HG03439 (cell line): ENCODE data around the gene UBL4A.
A peak's percentile ranks its signal among the peaks of the same experiment; 100 is the strongest.

Experiments
- ATAC-seq: cut with Tn5 transposase; IDR thresholded peaks from one replicate; pipeline ENCODE4 v1.9.1; 2021; ENCODE audit warnings: mild to moderate bottlenecking, moderate library complexity; ENCODE audit not compliant: unreplicated experiment

Gene UBL4A

DNA sequence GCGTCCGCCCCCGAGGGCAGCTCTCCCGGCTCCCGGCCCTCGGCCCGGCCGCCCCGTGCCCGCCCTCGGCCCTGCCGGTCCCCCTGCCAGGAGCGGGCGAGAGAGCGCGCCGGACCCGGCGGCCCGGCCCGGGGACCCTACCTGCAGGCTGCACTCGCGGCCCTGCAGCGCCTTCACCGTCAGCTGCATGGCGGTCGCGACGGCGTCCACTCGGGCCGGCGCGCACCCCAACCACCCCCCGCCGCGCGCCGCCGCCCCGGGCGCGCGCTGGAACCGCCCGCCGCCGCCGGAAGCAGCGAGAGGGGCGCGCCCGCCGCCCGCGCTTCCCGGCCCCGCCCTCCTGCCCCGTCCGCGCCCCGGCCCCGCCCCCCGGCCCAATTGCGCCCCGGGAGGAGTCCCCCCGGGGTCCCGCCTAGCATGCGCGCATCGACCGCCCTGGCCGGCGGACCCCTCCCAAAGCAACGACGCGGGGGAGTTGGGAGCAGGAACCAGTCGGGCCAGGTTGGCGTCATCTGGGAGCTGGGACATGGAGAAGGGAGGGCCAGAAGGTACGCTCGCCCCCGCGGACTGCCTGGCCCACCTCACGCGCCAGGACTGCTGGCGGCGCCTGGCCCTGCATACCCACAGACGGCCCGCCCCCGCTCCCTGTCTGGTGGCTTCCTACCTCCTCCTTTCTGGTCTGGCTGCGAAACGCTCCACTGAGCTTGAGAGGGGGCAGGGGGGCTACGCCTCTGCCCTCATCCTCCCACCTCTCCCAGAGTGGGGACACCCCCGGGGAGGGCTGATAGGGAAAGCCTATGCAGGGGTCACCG, at the start of gene UBL4A:
TSS of gene UBL4A (minus strand) at position 220 of the 812 bp plus-strand sequence. CDS start at position 189, 31 bp downstream.
- no peak for ATAC-seq

DNA sequence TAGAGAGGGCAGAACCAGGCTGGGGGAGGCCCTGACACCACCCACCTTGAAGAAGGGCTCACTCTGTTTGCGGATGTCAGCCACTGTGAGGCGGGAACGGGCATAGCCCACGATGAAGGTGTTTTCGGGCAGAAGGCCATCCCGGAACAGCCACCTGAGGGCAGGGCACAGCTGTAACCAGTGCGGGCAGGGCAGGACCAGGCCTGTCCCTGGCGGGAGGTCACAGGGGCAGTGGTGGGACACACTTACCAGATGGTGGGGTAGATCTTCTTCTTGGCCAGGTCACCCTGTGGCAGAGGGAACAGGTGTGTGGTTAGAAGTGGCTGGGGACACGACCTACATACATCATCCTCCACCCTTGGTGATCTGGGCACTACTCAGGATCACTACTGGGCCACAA, 49.5 kb upstream of the UBL4A start:
- no peak for ATAC-seq

DNA sequence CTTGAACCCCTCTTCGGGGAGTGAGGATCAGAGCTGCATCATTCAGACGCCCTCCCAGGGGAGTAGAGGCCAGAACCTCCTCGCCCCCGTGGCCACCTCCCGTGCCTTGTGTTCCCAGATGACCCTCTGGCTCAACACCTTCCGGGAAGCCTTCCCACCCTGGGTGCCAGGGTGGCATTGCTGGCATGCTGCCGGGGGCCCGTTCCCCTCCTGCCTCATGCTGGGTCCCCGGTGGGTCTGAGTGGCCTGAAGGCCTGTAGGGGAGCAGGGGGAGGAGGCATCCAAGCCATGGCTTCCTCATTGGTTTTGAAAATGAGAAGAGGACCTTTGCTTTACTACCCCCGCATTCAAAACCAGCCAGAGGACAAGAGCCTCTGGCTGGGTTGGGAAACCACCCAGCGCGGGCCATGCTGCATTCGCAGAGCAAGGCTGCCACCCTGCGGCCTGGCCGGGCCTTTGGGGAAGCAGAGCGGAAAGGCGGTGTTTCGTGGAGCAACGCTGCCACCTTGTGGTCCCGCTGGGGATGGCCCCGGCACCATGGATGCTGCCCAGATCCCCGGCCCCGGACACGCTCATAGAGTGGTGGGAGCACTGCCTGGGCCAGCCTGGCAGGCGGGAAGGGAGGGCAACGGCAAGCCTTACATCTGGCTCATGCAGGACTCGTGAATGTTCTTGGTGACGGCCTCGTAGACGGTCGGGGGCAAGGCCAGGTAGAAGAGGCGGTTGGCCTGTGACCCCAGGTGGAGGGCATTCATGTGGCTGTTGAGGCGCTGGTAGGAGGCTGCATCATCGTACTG, 48.3 kb upstream of the UBL4A start:
- no peak for ATAC-seq

DNA sequence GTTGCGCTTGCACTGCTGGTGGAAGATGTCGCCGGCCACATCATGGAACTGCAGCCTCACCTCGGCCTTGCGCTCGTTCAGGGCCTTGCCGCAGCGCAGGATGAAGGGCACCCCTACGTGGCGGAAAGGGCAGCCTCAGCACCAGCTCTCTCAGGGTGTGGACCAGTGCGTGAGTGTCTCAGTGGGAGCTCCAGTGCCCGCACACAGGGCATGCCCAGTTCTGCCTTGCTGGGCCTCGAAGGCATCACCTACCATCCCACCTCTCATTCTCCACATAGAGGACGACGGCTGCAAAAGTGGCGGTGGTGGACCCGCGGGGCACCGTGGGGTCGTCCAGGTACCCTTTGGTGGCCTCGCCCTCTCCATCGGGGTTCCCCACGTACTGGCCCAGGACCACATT, 46.3 kb upstream of the UBL4A start:
- no peak for ATAC-seq

DNA sequence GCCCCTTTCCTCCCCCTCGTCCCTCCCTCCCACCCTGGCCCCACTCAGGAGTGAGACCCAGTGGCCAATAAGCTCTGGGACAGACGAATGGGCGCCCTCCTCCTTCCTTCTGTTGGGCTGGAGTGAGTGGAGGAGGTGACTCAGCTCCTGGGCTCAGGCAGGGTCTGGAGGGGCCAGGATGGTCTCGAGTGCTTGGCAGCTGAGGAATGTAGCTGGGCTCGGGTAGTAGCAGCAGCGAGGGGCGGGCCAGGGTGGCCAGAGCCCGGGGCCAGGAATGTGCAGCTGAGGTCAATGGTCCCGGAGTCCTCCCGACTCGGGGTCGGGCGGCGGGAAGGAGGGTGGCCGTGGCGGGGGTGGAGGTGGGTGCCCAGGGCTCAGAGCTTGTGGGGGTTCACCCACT, 45.2 kb upstream of the UBL4A start:
- ATAC-seq = no peak

DNA sequence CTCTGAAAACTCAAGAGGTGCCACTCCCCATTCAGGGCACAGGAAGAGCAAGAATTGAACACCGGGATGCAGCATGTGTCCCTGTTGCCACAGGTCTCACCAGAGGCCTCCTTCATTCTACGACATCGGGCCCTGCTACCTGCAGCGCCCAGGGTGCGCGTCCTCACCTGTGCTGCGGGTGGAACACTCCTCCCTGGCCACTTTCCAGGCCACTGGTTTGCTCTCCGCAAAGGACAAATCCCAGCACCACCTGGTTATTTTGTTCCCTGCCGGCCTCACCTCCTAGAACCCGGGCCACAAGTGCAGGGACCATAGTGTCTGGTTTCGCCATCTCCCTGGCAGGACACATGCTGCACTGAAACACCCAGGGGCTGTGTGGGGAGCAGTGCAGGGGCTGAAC, 43.9 kb upstream of the UBL4A start:
- no peak for ATAC-seq

DNA sequence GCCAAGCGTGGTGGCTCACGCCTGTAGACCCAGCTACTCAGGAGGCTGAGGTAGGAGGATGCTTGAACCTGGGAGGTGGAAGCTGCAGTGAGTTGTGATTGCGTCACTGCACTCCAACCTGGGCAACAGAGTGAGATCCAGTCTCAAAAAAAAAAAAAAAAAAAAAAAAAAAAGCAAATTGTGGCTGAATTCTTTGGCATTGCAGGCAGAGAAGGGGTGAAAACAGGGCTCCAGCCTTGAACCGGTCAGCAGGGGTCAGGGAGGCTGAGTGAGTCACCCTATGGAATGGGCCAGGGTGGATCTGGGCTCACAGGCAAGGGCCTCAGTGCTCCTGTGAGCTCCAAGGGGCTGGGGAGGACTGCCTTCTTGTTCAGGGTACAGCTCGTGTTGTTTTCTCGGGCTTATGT, 42.8 kb upstream of the UBL4A start:
- ATAC-seq = no peak

DNA sequence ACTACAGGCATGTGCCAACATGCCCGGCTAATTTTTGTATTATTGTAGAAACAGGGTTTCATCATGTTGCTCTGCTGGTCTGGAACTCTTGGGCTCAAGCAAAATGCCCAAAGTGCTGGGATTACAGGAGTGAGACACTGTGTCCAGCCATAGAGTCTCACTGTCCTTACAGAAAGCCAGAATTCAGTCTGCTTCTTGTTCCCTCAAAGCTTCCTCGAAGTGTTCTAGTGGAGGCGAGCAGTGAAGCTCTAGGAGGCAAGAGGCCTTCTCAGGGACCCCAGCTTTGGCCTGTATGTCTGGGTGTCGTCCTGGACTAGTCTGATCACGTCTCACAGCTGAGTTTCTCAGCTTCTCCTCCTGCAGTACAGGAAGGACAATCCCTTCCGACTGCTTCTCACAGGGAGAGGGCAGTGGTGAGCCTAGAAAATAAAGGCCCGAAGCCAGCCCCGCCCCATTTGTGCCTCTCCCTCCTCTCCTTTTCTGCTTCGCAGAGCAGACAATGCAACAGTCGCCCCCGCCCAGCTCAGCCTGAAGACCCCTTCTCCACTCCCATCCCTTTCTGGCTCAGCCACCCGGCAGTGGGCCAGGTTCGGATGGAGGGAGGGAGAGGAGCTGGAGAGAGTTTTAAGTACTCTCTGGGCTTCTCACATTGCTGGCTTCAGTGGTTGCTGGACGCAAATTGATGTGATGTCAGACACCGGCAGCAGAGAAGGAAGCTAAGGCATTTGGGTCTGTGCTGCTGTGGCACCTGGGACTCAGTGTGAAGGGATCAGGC, 40.7 kb upstream of the UBL4A start:
- ATAC-seq = peak; percentile 89

DNA sequence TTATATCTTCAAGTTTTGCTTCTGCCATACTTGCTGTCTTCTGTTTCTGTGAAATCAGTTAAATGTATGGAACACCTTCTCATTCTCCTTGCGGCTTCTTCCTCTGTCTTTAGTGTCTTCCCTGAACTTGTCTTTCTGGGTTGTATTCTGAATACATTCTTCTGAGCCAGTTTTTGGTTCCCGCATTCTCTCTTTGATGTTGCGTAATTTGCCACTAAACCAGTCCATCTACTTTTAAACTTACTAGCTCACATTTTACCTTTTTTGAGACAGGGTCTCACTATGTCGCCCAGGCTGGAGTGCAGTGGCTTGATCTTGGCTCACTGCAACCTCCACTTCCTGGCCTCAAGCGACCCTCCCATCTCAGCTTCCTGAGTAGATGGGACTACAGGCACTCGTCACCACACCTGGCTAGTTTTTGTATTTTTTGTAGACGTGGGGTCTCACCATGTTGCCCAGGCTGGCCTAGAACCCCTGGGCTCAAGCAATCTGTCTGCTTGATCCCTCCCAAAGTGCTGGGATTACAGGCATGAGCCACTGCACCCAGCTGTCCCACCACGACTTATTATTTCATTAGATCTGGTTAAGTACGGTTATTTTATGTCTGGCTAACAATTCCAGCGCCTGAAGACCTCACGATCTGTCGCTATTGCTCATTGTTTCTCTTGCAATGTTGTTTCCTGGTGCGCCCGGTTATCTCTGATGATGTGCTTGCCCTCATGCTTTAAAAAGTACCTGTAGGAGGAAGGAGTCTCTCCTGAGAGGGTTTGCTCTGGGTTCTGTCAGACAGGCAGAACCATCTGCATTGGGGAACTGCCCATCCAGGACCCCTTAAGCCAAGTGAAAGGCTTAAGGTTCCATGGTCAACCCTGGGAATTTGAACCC, 39.4 kb upstream of the UBL4A start:
- no peak for ATAC-seq

DNA sequence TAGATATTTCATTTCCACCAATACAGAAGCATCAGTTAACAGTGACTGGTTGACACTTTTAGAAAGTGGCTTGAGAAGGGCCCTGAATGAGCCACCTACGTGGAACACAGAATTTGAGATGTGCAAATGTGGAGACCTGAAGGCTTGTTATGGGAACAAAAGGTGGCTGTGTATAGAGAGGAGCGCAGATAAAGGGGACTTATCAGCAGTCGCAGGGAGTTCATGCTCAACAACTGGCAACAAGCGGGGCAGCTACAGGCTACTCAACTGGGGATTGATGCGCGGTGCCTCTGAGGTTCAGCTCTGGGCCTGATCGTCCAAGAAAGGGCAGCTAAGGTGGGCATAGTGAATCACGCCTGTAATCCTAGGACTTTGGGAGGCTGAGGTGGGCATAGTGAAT, 33.0 kb upstream of the UBL4A start:
- no peak for ATAC-seq

DNA sequence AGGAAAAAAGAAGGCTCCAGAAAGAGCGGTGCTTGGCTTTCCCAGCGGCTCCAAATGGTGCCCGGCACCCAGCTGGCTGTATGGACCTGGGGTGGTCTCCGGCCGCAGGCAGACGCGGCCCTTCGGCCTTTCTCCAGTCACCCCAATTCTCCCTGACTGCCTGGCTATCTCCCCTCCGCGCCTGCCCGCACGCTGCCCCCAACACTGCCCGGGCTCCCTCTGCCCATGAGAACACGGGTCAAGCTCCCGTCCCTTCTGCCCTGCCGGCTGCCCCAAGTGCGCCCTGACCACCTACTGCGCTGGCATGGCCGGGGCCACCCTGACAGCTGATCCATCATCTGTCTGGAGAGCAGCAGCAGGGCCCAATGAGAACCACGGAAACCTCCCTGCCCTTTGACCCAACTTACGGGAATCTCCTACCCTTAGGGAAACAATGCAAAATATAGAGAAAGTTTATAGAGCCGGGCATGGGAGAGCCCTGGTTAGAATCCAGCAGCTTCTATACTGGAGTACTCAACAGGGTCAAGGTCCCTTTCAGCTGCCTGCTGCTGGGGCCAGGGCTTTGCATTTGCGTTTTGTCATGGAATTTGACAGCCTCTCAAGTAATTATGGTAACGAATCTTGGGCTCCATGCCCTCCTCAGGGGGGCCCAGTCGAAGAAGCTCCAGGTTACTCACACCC, 30.8 kb upstream of the UBL4A start:
- ATAC-seq = no peak

DNA sequence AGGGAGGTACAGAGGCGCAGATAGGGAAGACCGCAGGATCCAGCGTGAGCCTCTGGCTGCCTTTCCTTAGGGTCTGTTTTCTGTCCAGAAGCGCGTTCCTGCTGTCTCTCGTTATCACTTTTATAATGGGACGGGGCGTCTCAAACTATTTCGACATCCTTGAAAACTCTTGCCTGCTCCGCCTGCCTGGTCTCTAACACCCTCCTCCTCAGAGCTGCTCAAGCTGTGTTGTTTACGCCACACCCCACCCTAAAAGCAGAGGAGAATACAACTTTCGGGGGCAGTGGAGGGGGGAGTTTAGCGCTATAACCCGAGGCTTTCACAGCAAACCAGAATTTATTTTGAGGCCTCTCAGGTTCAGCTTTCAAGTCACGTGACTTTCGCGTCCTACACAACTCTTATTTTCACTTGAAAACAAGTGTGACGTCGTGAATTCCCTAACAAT, 30.3 kb upstream of the UBL4A start:
- ATAC-seq = no peak

DNA sequence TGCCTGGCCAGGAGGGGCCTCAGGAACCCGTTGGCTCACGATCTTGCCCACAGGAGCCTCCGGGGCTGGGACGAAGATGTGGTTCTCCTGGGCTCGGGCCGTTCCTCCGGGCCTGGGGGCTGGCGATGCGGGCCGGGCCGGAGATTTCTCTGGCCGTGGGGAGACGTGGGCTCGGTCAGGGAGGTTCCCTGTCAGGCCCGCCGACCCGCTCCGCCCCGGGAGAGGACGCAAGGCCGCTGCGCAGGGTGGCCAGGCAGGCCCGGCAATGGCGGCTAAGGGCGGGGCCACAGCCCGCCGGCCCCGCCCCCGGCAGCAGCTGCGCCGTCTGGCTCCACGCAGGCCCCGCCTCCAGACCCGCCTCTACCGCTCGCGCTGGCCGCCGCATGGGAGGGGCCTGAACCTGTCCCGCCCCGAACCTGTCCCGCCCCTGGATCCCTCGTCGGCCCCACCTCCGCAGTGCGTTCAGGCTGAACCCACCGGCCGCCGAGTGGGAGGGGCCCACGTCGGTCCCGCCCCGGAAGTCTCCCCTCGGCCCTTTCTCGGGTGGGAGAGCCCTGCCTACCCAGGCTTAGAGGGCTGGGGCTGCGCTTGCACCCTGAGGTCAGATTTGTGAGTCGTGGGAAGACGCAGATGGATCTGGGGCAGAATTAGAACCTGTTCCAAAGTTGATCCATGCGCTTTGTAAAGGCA, 29.7 kb upstream of the UBL4A start, which contains the start of gene FAM3A:
TSS of gene FAM3A (minus strand) at position 267 of the 690 bp plus-strand sequence. CDS start 460 bp downstream, outside the sequence.
- ATAC-seq = peak; percentile 86

DNA sequence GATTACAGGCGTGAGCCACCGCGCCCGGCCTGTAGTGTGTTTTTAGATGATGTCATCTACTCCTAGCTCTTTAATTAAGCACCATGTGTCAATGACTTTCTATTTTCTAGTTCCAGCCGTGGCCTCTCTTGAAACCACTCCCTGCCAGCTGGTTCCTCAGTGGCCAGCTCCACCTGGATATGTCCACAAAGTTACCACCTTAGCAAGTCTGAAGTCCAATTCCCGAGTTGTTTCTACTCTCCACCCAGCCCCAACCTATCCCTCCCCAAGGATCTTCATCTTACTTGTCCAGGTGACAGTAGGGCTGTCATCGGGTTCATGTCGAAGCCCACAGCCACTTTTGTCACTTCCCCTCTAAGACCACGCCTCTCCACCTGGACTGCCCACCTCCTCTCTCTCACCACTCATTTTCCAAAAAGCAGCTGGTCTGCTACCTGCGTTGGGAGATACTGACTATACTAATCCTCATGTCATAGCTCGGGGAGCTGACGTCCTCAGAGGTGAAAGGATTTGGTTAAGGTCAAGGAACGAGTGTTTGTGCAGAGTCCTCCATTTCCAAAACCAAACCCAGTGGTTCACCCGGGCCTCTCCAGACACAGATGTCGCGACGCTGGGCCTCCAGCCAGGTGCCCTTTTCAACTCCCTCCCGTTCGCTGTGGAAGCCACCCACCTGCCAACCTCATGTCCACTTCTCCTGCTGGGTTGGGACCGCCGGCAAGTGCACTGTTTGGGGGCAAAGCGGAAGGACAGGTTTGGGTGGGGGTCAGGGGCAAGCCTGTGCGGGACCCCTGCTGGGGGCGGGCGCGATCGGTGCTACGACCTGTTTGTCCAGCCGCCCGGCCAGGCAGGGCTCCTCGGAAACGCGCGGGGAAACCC, 28.9 kb upstream of the UBL4A start:
- ATAC-seq = no peak

DNA sequence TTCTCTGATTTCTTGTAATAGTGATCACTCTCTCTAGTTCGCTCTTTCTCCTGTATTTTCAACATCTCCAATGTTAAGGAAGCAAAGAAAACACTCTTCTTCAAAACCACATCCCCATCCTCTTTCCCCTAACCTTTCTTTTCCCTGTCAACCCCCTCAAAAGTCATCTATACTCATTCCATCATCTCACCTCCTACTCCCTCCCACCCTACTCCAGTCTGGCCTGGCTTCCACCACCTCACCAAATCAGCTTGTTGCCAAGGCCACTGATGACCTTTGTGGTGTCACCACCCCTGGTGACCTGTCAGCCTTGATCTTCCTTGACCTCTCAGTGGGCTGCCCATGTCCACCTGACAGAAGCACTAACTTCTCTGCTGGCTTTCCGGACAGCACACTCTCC, 27.3 kb upstream of the UBL4A start:
- no peak for ATAC-seq

DNA sequence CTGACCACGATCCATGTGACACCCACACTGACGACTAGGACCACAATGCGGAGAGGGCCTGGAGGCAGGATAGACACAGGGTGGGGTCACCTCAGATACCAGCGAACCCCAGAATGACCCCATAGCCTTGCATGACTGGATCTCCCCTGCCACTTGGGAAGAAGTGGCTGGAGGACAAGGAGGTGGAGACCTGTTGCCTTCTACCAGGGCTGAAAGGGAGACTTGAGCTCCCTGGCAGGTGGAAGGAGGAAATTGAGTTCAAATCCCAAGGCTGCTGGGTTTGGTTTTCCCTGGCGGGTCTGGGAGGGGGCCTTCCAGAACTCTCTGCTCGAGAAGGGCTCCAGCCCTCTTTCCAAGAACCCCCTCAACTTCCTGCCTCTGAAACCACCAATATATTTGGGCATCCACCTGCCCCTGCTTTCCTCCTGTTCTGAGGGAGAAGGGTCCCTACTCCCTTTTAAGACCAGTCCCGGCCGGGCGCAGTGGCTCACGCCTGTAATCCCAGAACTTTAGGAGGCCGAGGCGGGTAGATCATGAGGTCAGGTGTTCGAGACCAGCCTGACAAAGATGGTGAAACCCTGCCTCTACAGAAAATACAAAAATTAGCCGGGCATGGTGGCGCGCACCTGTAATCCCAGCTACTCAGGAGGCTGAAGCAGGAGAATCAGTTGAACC, 26.6 kb upstream of the UBL4A start:
- no peak for ATAC-seq

DNA sequence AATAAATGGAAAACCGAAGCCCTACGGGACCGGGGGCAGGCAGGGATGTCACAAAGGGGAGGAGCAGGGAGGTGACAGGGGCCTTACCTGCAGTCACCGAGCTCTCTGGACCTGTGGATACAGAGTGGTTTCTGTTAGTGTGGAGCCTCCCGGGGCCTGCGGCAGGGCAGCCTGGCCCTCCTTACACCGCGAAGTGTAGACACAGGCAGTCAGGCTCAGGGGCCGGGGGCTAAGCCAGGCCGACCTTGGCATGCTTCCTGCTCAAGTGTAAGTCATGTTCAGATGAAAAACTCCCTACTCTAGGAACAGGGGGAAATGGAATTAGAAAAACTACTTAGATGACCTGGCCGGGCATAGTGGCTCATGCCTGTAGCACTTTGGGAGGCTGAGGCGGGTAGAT, 25.3 kb upstream of the UBL4A start:
- no peak for ATAC-seq

DNA sequence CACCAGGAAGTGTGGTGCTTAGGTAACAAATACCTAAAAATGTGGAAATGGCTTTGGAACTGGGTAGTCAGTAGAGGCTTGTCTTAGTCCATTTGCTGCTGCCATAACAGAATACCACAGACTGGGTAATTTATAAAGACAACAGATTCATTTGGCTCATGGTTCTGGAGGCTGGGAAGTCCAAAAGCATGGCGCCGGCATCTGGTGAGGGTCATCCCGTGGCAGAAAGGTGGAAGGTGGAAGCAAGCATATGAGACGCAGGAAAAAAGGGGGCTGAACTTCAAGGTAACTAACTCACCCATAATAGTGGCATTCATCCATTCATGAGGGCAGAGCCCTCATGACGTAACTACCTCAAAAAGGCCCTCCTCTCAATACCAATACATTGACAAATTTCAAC, 23.0 kb upstream of the UBL4A start:
- ATAC-seq = no peak
